H1 (cell line): ENCODE measurements around the gene BASP1. TPM values are rescaled to one million over a fixed set of nuclear protein-coding genes. Genes with fewer than 3 reads are reported as not detected.

Experiments used
- CTCF ChIA-PET: fragments of 300-600 bp; sonication (Branson Sonifier 250); formaldehyde crosslinking; loops from one replicate; lab custom pipeline; 2021; ENCODE audit not compliant: partially characterized antibody; lab: Charles Lee
- POLR2A ChIA-PET: fragments of 300-600 bp; sonication (Branson Sonifier 250); formaldehyde crosslinking; loops from one replicate; lab custom pipeline; 2021; ENCODE audit warnings: inconsistent platforms; ENCODE audit not compliant: partially characterized antibody; lab: Charles Lee
- DNase-seq, 2 experiments: peaks; one replicate each; pipeline versions ENCODE4 v3.0.0 to v3.0.0-alpha.2; 2010 to 2022; ENCODE audit warnings: low spot score in 2 of 2, low read depth in 1 of 2, mixed read lengths in 1 of 2
- FAIRE-seq: peaks from 2 replicates; lab custom pipeline; 2011; peaks lifted over from hg19 to GRCh38; lab: Jason Lieb, UNC
- H2AFZ ChIP-seq: 2 replicates; pipeline ENCODE4 v1.8.1; 2012; ENCODE audit warnings: low read length, inconsistent platforms
- H2AK5ac ChIP-seq: 2 replicates; pipeline ENCODE4 v1.6.1; 2013; ENCODE audit warnings: low read depth, low read length
- H2BK120ac ChIP-seq: replicated peaks from 2 replicates; pipeline ENCODE3; 2013; ENCODE audit warnings: low read depth, low read length, inconsistent platforms
- H2BK12ac ChIP-seq: 2 replicates; pipeline ENCODE4 v1.6.1; 2013; ENCODE audit warnings: low read depth, low read length
- H2BK15ac ChIP-seq: 2 replicates; pipeline ENCODE4 v1.6.1; 2013; ENCODE audit warnings: low read length
- H2BK20ac ChIP-seq: 2 replicates; pipeline ENCODE4 v1.6.1; 2013; ENCODE audit warnings: low read length
- H2BK5ac ChIP-seq: 2 replicates; pipeline ENCODE4 v1.6.1; 2013; ENCODE audit warnings: low read depth, low read length
- H3K14ac ChIP-seq: 2 replicates; pipeline ENCODE4 v1.6.1; 2013; ENCODE audit warnings: inconsistent platforms; ENCODE audit not compliant: insufficient read length
- H3K18ac ChIP-seq: 2 replicates; pipeline ENCODE4 v1.6.1; 2013; ENCODE audit warnings: low read length; ENCODE audit errors: extremely low read depth
- H3K23ac ChIP-seq: 2 replicates; pipeline ENCODE4 v1.6.1; 2013; ENCODE audit warnings: inconsistent platforms; ENCODE audit not compliant: insufficient read length
- H3K23me2 ChIP-seq: 2 replicates; pipeline ENCODE4 v1.6.1; 2013; ENCODE audit warnings: low read depth, low read length
- H3K27ac ChIP-seq: 2 replicates; pipeline ENCODE4 v1.6.1; 2011; ENCODE audit warnings: low read depth, low read length, inconsistent platforms
- H3K27me3 ChIP-seq, 4 experiments: replicated peaks in 1 of 4; 1 replicate in 1 of 4; 2 replicates in 3 of 4; pipeline versions ENCODE4 v1.6.1 to v1.8.1; 2011 to 2013; ENCODE audit warnings: low read length in 3 of 4, mild to moderate bottlenecking in 3 of 4, inconsistent platforms in 2 of 4, mixed read lengths in 2 of 4, moderate library complexity in 1 of 4; ENCODE audit not compliant: control insufficient read depth in 3 of 4, insufficient read depth in 3 of 4; ENCODE audit errors: extremely low read depth in 1 of 4
- H3K36me3 ChIP-seq, 4 experiments: 2 replicates each; pipeline versions ENCODE4 v1.6.1 to v1.8.1; 2011 to 2013; ENCODE audit warnings: mild to moderate bottlenecking in 4 of 4, low read length in 3 of 4, moderate library complexity in 2 of 4, control low read depth in 1 of 4, inconsistent platforms in 1 of 4; ENCODE audit not compliant: insufficient read depth in 4 of 4, control insufficient read depth in 2 of 4
- H3K4ac ChIP-seq: replicated peaks from 2 replicates; pipeline ENCODE3; 2013; ENCODE audit warnings: low read length, low read depth, mixed read lengths, inconsistent platforms; ENCODE audit not compliant: insufficient read length
- H3K4me1 ChIP-seq, 4 experiments: replicated peaks in 1 of 4; 1 replicate in 1 of 4; 2 replicates in 3 of 4; pipeline versions ENCODE4 v1.6.1 to v1.8.1; 2011 to 2013; ENCODE audit warnings: low read length in 3 of 4, inconsistent platforms in 2 of 4, mixed read lengths in 1 of 4; ENCODE audit not compliant: insufficient read depth in 4 of 4, control insufficient read depth in 3 of 4
- H3K4me2 ChIP-seq, 2 experiments: 2 replicates each; pipeline versions ENCODE4 v1.6.1 to v1.8.1; 2011 to 2013; ENCODE audit warnings: low read depth in 2 of 2, low read length in 2 of 2, control low read depth in 1 of 2, inconsistent platforms in 1 of 2, mild to moderate bottlenecking in 1 of 2; ENCODE audit not compliant: insufficient read depth in 1 of 2
- H3K4me3 ChIP-seq, 4 experiments: fragments of 200-600, 300-600 bp in 1 of 4; sonication (generic), shearing (Covaris generic), sonication (Bioruptor Twin) in 1 of 4; 2 replicates each; pipeline versions ENCODE4 v1.5.1 to v1.8.1; 2011 to 2016; ENCODE audit warnings: low read length in 4 of 4, low read depth in 3 of 4, control low read depth in 2 of 4, inconsistent platforms in 2 of 4, mild to moderate bottlenecking in 2 of 4, mixed read lengths in 1 of 4, moderate library complexity in 1 of 4; ENCODE audit not compliant: insufficient read depth in 2 of 4; ENCODE audit errors: extremely low read depth in 1 of 4
- H3K56ac ChIP-seq: replicated peaks from 2 replicates; pipeline ENCODE3; 2013; ENCODE audit warnings: low read depth, mild to moderate bottlenecking, mixed read lengths, low read length, inconsistent platforms; ENCODE audit not compliant: insufficient read length
- H3K79me1 ChIP-seq: 2 replicates; pipeline ENCODE4 v1.6.1; 2013; ENCODE audit warnings: low read depth, low read length, control low read depth
- H3K79me2 ChIP-seq, 2 experiments: 2 replicates each; pipeline versions ENCODE4 v1.6.1 to v1.8.1; 2012 to 2013; ENCODE audit warnings: low read length in 2 of 2, mild to moderate bottlenecking in 2 of 2, inconsistent platforms in 1 of 2; ENCODE audit not compliant: insufficient read depth in 2 of 2, control insufficient read depth in 1 of 2
- H3K9ac ChIP-seq, 4 experiments: replicated peaks in 1 of 4; 1 replicate in 1 of 4; 2 replicates in 3 of 4; pipeline versions ENCODE4 v1.6.1 to v1.8.1; 2011 to 2013; ENCODE audit warnings: low read depth in 3 of 4, low read length in 3 of 4, control low read depth in 2 of 4, mild to moderate bottlenecking in 2 of 4, moderate library complexity in 2 of 4, inconsistent platforms in 1 of 4; ENCODE audit errors: extremely low read depth in 1 of 4
- H3K9me3 ChIP-seq, 2 experiments: 2 replicates each; pipeline versions ENCODE4 v1.6.1 to v1.8.1; 2012 to 2013; ENCODE audit warnings: mild to moderate bottlenecking in 2 of 2, moderate library complexity in 2 of 2, control low read depth in 1 of 2, inconsistent platforms in 1 of 2, low read depth in 1 of 2, low read length in 1 of 2, mixed read lengths in 1 of 2; ENCODE audit not compliant: insufficient read depth in 2 of 2
- H4K20me1 ChIP-seq, 2 experiments: replicated peaks in 1 of 2; 2 replicates each; pipeline versions ENCODE3 to v1.8.1; 2011 to 2013; ENCODE audit warnings: inconsistent platforms in 2 of 2, low read length in 2 of 2, mild to moderate bottlenecking in 1 of 2; ENCODE audit not compliant: insufficient read depth in 2 of 2, control insufficient read depth in 1 of 2
- H4K5ac ChIP-seq: 2 replicates; pipeline ENCODE4 v1.6.1; 2013; ENCODE audit warnings: low read length, low read depth, mixed read lengths, inconsistent platforms; ENCODE audit not compliant: insufficient read length
- H4K8ac ChIP-seq: 2 replicates; pipeline ENCODE4 v1.8.0; 2013; ENCODE audit warnings: mild to moderate bottlenecking, moderate library complexity, low read length, inconsistent platforms; ENCODE audit not compliant: insufficient read depth; ENCODE audit errors: extremely low read depth
- H4K91ac ChIP-seq: replicated peaks from 2 replicates; pipeline ENCODE3; 2013; ENCODE audit warnings: low read length, mixed read lengths, inconsistent platforms; ENCODE audit not compliant: insufficient read length
- BRCA1 ChIP-seq: IDR thresholded peaks from 2 replicates; pipeline ENCODE4 v1.6.1; 2012; ENCODE audit warnings: low read depth, low read length, improper control_type of control experiment
- CEBPB ChIP-seq: IDR thresholded peaks from 2 replicates; pipeline ENCODE4 v1.6.1; 2012; ENCODE audit warnings: low read depth, low read length
- EP300 ChIP-seq, 2 experiments: IDR thresholded peaks; 1 replicate in 1 of 2; 2 replicates in 1 of 2; pipeline ENCODE4 v1.6.1; 2011 to 2012; ENCODE audit warnings: low read depth in 2 of 2, low read length in 2 of 2, mild to moderate bottlenecking in 2 of 2, borderline replicate concordance in 1 of 2, inconsistent platforms in 1 of 2, moderate library complexity in 1 of 2
- FOSL1 ChIP-seq: IDR thresholded peaks from 2 replicates; pipeline ENCODE4 v1.6.1; 2011; ENCODE audit warnings: mild to moderate bottlenecking, low read depth, low read length, moderate library complexity; ENCODE audit not compliant: insufficient read depth
- JUN ChIP-seq: IDR thresholded peaks from 2 replicates; pipeline ENCODE4 v1.6.1; 2011; ENCODE audit warnings: low read depth, mild to moderate bottlenecking, improper control_type of control experiment, low read length
- PHF8 ChIP-seq: fragments of 200-600 bp; sonication (generic); conservative IDR thresholded peaks from 2 replicates; pipeline ENCODE4 v1.7.1; 2012; ENCODE audit warnings: low read depth, mild to moderate bottlenecking, inconsistent platforms, low read length, moderate library complexity
- RXRA ChIP-seq: IDR thresholded peaks from 2 replicates; pipeline ENCODE4 v1.6.1; 2011; ENCODE audit warnings: low read depth, mild to moderate bottlenecking, low read length, moderate library complexity; ENCODE audit not compliant: insufficient read depth
- TAF1 ChIP-seq: IDR thresholded peaks from 2 replicates; pipeline ENCODE4 v1.6.1; 2011; ENCODE audit warnings: mild to moderate bottlenecking, low read depth, low read length
- TCF12 ChIP-seq: IDR thresholded peaks from 2 replicates; pipeline ENCODE4 v1.6.1; 2011; ENCODE audit warnings: low read depth, mild to moderate bottlenecking, low read length
- USF2 ChIP-seq: IDR thresholded peaks from 2 replicates; pipeline ENCODE4 v1.6.1; 2011; ENCODE audit warnings: low read length, improper control_type of control experiment
- WGBS, 2 experiments: shearing (Covaris generic) in 1 of 2; methylation state at CpG; one replicate each; pipeline versions ENCODE4 v1.1.6 to v1.1.7; 2013 to 2015; ENCODE audit warnings: low lambda C conversion rate in 2 of 2, mixed read lengths in 2 of 2, inconsistent platforms in 1 of 2, low coverage in 1 of 2, missing lambda C conversion rate in 1 of 2; ENCODE audit not compliant: insufficient replicate concordance in 2 of 2, insufficient coverage in 1 of 2, insufficient read length in 1 of 2; ENCODE audit errors: extremely low coverage in 1 of 2, missing lambda C conversion rate in 1 of 2; 5-methylcytosine and 5-hydroxymethylcytosine counted together
- polyA plus RNA-seq, 7 experiments: library from polyadenylated mRNA; depleted of rRNA in 3 of 7; stranded (reverse) in 5 of 7; unstranded in 2 of 7; fragments of >200 nt in 5 of 7; fragments of 200-250 nt in 2 of 7; gene quantifications; 1 replicate in 5 of 7; 2 replicates in 1 of 7; 4 replicates in 1 of 7; pipeline versions ENCODE4 v1.2.1 to v1.2.3, GENCODE V29; 2011 to 2013; ENCODE audit warnings: missing spikeins in 2 of 7, mixed read lengths in 2 of 7
- total RNA-seq: library from RNA; stranded (reverse); fragmentation: NEBNext Ultra II Directional; extraction: Animal tissue kit (Norgen Biotek cat#: 25700); gene quantifications from 2 replicates; pipeline ENCODE4 v1.2.1, GENCODE V29; 2021
- TF ChIP-seq, protein P1 (sequence below): IDR thresholded peaks from 2 replicates; pipeline ENCODE4 v1.6.1; 2012; ENCODE audit warnings: low read length, inconsistent platforms

BASP1 gene
- total and polyA plus RNA-seq, 2 of the 8 experiments (the other 6 are each of a cell fraction or from before 2014, with no cell fraction given), result 95.2 to 104 TPM

DNA sequence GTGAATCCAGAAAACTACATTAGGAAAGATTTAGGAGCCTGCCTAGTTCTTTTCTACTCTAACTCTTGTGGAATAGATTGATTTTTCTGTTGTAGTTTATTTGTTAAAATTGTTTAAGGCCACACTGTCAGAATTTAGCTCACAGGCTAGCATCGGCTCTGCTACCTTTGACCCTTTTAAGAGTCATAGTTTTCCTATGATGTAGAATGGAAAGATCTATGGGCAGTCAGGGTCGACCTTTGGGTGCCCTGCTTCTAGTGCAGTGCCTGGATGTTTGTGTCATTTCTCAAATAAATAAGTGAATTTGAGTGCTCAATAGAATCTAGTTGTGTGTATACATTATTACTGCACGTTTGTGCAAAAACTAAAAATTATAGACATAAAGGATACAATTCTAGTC is 38.7 kb downstream of the BASP1 start:
- ChIA-PET POLR2A (no interaction called here), CTCF (interaction anchor here (1.0 kb wide), 1 partner anchor 59 kb away, joined by 5 read pairs; no protein-coding TSS in a partner anchor)
- H2BK5ac ChIP-seq, result no peak overlapping the region
- no peak overlapping the region for H2AFZ ChIP-seq
- no peak overlapping the region for H4K91ac ChIP-seq
- no peak overlapping the region for H3K14ac ChIP-seq
- H2BK120ac ChIP-seq, result no peak overlapping the region
- no peaks in the 10 kb centered on the region for H3K23me2 ChIP-seq
- peaks cover 0 to 34% (median 9%) of the 10 kb centered on the region in 4 experiments; a peak in 5 of 8 replicates for H3K36me3 ChIP-seq
- H4K5ac ChIP-seq, result no peak overlapping the region
- no peak overlapping the region for H4K8ac ChIP-seq
- no peak overlapping the region for H3K27ac ChIP-seq
- no peak for DNase-seq
- H3K27me3 ChIP-seq, result no peaks in the 10 kb centered on the region
- FAIRE-seq, result no peak
- no peak overlapping the region for H2AK5ac ChIP-seq
- no peak overlapping the region for H2BK12ac ChIP-seq
- no peak overlapping the region for H3K4me2 ChIP-seq
- H2BK20ac ChIP-seq, result no peak overlapping the region
- H2BK15ac ChIP-seq, result no peak overlapping the region
- H3K4me3 ChIP-seq, result no peak overlapping the region
- no peak overlapping the region for H3K18ac ChIP-seq
- H3K79me1 ChIP-seq, result peaks cover 5% of the 10 kb centered on the region; the same call in 1 of the 2 replicates
- H3K9ac ChIP-seq, result no peak overlapping the region
- peaks cover 0 to 97% of the 10 kb centered on the region in 2 experiments; a peak in 3 of 4 replicates for H3K79me2 ChIP-seq
- 87% methylated on average over 3 of the region's 3 CpGs; no CpG with 5 or more reads in 1 of the 2 experiments for WGBS, 2 experiments
- H3K56ac ChIP-seq, result no peak overlapping the region
- peaks cover 5 to 6% of the 10 kb centered on the region in 2 experiments for H4K20me1 ChIP-seq
- H3K23ac ChIP-seq, result no peak overlapping the region
- H3K4me1 ChIP-seq, result peaks cover 0 to 6% (median 2%) of the 10 kb centered on the region in 4 experiments; a peak in 2 of 7 replicates
- peaks cover 4 to 6% of the 10 kb centered on the region in 2 experiments; a peak in 2 of 4 replicates for H3K9me3 ChIP-seq
- H3K4ac ChIP-seq, result no peak overlapping the region
- TF ChIP-seq FOSL1, result no peak
- TF ChIP-seq PHF8, result no peak
- TF ChIP-seq USF2, result no peak
- TF ChIP-seq, protein P1, sequence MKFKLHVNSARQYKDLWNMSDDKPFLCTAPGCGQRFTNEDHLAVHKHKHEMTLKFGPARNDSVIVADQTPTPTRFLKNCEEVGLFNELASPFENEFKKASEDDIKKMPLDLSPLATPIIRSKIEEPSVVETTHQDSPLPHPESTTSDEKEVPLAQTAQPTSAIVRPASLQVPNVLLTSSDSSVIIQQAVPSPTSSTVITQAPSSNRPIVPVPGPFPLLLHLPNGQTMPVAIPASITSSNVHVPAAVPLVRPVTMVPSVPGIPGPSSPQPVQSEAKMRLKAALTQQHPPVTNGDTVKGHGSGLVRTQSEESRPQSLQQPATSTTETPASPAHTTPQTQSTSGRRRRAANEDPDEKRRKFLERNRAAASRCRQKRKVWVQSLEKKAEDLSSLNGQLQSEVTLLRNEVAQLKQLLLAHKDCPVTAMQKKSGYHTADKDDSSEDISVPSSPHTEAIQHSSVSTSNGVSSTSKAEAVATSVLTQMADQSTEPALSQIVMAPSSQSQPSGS, result no peak
- no peak for TF ChIP-seq BRCA1
- no peak for TF ChIP-seq RXRA
- no peak for TF ChIP-seq JUN
- no peak for TF ChIP-seq EP300 (IDR thresholded peaks at IDR 0.05; ENCODE audit: borderline replicate concordance in 1 of 2, low read depth in 2 of 2, low read length in 2 of 2)
- no peak for TF ChIP-seq CEBPB
- no peak for TF ChIP-seq TCF12
- TF ChIP-seq TAF1, result no peak
